ENCODE data around the gene CDK8.

CDK8 gene

DNA sequence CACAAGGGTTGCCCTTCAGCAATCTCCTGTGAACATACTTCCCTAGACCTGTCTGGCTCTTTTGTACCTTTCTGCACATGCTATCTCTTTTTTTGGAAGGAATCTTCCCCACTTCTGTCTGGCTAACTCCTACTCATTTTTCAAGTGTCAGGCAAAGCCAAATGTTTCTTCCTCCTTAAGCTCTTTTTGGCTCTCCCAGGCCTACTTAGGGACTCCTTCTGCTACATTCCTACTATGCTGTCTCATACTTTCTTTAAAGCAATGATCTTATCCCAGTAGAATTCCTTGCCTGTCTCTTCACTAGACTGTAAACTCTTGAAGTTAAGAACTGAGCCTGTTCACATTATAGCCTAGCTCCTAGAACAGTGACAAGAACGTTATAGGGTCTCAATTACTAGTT lies 188.6 kb downstream of the CDK8 start:
- DNase-seq (ENCODE audit: low read depth in 2 of 2), result no peak

DNA sequence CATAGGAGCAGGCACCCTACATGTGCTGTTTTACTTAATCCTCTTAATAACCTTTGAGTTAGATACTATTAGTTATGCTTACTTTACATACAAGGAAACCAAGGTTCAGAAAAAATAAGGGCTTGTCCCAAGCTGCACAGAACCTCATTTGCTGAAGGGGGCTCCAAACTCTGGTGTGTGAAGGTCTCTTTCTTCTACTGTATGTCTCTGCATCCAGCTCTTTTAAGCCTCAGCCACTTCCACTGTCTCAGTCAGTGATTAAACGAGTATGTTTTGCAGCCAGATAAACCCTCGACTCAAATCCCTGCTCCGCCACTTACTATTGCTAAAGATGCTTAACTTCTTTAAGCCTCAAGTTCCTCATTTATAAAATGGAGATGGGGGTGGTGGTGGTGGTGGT lies 191.2 kb downstream of the CDK8 start:
- no peak for DNase-seq (ENCODE audit: low read depth in 2 of 2)

DNA sequence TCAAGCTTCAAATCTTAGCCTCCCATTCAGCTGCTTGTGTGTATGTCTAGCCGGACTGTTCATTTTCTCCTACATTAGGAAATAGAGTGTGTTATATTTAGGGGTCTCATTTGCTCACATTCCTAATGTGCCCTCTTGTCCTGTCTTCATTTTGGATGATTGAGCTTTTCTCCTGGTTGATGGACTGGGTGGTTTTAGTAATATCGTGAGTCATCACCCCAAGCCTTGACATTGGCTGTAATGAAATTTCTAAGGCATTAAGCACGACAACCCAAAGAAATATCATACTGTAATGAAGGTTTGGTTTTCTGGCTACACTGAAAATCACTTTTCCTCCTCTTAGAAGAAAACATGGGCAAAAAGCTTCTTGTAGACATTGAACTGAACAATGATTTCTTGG lies 192.8 kb downstream of the CDK8 start:
- no peak for DNase-seq (ENCODE audit: low read depth in 2 of 2)

DNA sequence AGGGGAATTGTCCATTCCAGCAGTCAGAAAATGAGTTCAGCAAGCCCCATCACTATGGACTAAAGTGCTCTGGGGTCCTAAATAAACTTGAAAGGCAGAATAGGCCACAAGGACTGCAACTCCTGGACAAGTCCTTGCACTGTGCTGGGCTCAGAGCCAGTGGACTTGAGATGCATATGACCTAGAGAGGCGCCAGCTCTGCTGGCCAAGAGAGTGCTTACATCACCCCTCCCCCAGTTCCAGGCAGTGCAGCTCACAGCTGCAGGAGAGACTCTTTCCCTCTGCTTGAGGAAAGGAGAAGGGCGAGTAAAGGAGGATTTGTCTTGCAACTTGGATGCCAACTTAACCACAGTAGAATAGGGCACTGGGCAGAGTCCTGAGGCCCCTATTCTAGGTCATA lies 194.1 kb downstream of the CDK8 start:
- DNase-seq (ENCODE audit: low read depth in 2 of 2), result no peak

DNA sequence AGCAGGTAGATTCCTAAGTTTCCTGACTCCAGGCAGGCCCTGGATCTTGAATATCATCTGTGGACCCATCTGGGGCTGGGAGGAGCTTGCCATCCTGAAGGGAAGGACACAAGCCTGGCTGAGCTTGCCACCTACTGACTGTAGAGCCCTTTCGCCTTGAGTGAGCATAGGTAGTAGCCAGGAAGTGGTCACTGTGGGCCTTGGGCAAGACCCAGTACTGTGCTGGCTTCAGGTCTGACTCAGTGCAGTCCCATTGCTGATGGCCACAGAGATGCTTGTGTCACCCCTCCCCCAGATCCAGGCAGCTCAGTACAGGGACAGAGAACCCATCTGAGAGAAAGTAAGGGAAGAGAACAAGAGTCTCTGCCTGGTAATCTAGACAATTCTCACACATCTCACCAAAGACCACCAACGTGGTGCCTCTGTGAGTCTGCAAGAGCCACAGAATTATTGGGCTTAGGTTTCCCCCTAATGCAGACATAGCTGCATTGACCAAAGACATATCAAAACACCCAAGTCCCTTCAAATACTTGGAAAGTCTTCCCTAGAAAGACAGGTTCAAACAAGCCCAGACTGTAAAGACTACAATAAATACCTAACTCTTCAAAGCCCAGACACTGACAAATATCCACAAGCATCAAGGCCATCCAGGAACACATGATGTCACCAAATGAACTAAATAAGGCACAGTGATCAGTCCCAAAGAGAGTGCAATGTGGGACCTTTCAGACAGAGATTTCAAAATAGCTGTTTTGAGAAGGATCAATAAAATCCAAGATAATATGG lies 195.3 kb downstream of the CDK8 start:
- DNase-seq (ENCODE audit: low read depth in 2 of 2), result no peak
